Mesenchymal stem cell (in vitro differentiated cells and primary cell): ENCODE results near the gene AGAP1.

Source experiments
- DNase-seq: peaks from one replicate; pipeline ENCODE4 v3.0.0-alpha.2; 2013
- H2AFZ ChIP-seq: one replicate; pipeline ENCODE4 v1.6.1; 2013; ENCODE audit warnings: low read depth, mild to moderate bottlenecking, control low read depth, inconsistent platforms, low read length, moderate library complexity
- H2AK5ac ChIP-seq: 2 replicates; pipeline ENCODE4 v1.6.1; 2013; ENCODE audit warnings: low read length, moderate library complexity, mild to moderate bottlenecking, inconsistent platforms; ENCODE audit not compliant: severe bottlenecking
- H2BK120ac ChIP-seq: one replicate; pipeline ENCODE4 v1.6.1; 2013; ENCODE audit warnings: low read depth, mild to moderate bottlenecking, inconsistent platforms, low read length, moderate library complexity
- H2BK12ac ChIP-seq, 2 experiments: one replicate each; pipeline ENCODE4 v1.6.1; 2013; ENCODE audit warnings: inconsistent platforms in 2 of 2, low read length in 2 of 2, mild to moderate bottlenecking in 2 of 2, moderate library complexity in 2 of 2, control low read depth in 1 of 2
- H2BK15ac ChIP-seq: one replicate; pipeline ENCODE4 v1.6.1; 2013; ENCODE audit warnings: mild to moderate bottlenecking, low read depth, inconsistent platforms; ENCODE audit not compliant: poor library complexity, severe bottlenecking
- H2BK5ac ChIP-seq: 2 replicates; pipeline ENCODE4 v1.6.1; 2013; ENCODE audit warnings: low read depth, mild to moderate bottlenecking, low read length, control low read depth, inconsistent platforms; ENCODE audit not compliant: poor library complexity, severe bottlenecking
- H3K14ac ChIP-seq, 2 experiments: one replicate each; pipeline ENCODE4 v1.6.1; 2013; ENCODE audit warnings: inconsistent platforms in 2 of 2, low read length in 2 of 2, control low read depth in 1 of 2, mild to moderate bottlenecking in 1 of 2, moderate library complexity in 1 of 2
- H3K18ac ChIP-seq, 2 experiments: one replicate each; pipeline ENCODE4 v1.6.1; 2013; ENCODE audit warnings: inconsistent platforms in 2 of 2, low read length in 2 of 2, control low read depth in 1 of 2, low read depth in 1 of 2, mild to moderate bottlenecking in 1 of 2
- H3K23ac ChIP-seq, 2 experiments: one replicate each; pipeline ENCODE4 v1.6.1; 2013; ENCODE audit warnings: inconsistent platforms in 2 of 2, low read length in 2 of 2, mild to moderate bottlenecking in 2 of 2, moderate library complexity in 2 of 2, control low read depth in 1 of 2
- H3K27ac ChIP-seq: 2 replicates; pipeline ENCODE4 v1.5.1; 2013; ENCODE audit warnings: mild to moderate bottlenecking, moderate library complexity, low read length, control low read depth, inconsistent platforms; ENCODE audit not compliant: poor library complexity, severe bottlenecking
- H3K27me3 ChIP-seq, 2 experiments: 2 replicates each; pipeline versions ENCODE4 v1.6.1 to v1.7.0; 2013; ENCODE audit warnings: low read length in 2 of 2, mild to moderate bottlenecking in 2 of 2, moderate library complexity in 2 of 2, control low read depth in 1 of 2, inconsistent platforms in 1 of 2; ENCODE audit not compliant: control insufficient read depth in 1 of 2, insufficient read depth in 1 of 2
- H3K36me3 ChIP-seq, 2 experiments: 2 replicates each; pipeline versions ENCODE4 v1.6.1 to v1.7.0; 2013; ENCODE audit warnings: low read length in 2 of 2, control low read depth in 1 of 2, inconsistent platforms in 1 of 2, low read depth in 1 of 2, mild to moderate bottlenecking in 1 of 2; ENCODE audit not compliant: insufficient read depth in 2 of 2, control insufficient read depth in 1 of 2
- H3K4ac ChIP-seq, 2 experiments: one replicate each; pipeline ENCODE4 v1.6.1; 2013; ENCODE audit warnings: inconsistent platforms in 2 of 2, low read length in 2 of 2, mild to moderate bottlenecking in 2 of 2, moderate library complexity in 2 of 2, control low read depth in 1 of 2, low read depth in 1 of 2
- H3K4me1 ChIP-seq: 2 replicates; pipeline ENCODE4 v1.6.1; 2013; ENCODE audit warnings: low read depth, low read length, control low read depth; ENCODE audit not compliant: control insufficient read depth, insufficient read depth
- H3K4me2 ChIP-seq: 2 replicates; pipeline ENCODE4 v1.6.1; 2013; ENCODE audit warnings: low read length, mild to moderate bottlenecking, inconsistent platforms; ENCODE audit not compliant: poor library complexity, severe bottlenecking
- H3K4me3 ChIP-seq, 2 experiments: 2 replicates each; pipeline versions ENCODE4 v1.5.1 to v1.7.0; 2013; ENCODE audit warnings: low read length in 2 of 2, mild to moderate bottlenecking in 2 of 2, control low read depth in 1 of 2, low read depth in 1 of 2; ENCODE audit not compliant: insufficient read depth in 1 of 2
- H3K79me1 ChIP-seq: replicated peaks from 2 replicates; pipeline ENCODE4 v1.6.1; 2013; ENCODE audit warnings: mild to moderate bottlenecking, control low read depth, low read length, inconsistent platforms; ENCODE audit not compliant: poor library complexity, severe bottlenecking
- H3K9ac ChIP-seq: 2 replicates; pipeline ENCODE4 v1.7.0; 2013; ENCODE audit warnings: mild to moderate bottlenecking, low read length, moderate library complexity
- H3K9me3 ChIP-seq: 2 replicates; pipeline ENCODE4 v1.7.0; 2013; ENCODE audit warnings: mild to moderate bottlenecking, low read length; ENCODE audit not compliant: control insufficient read depth
- H4K8ac ChIP-seq: one replicate; pipeline ENCODE4 v1.6.1; 2013; ENCODE audit warnings: inconsistent platforms, mild to moderate bottlenecking, low read length, moderate library complexity
- H4K91ac ChIP-seq: one replicate; pipeline ENCODE4 v1.6.1; 2013; ENCODE audit warnings: mild to moderate bottlenecking, low read length, inconsistent platforms
- WGBS: methylation state at CpG from one replicate; pipeline ENCODE4 v1.1.7; 2013; ENCODE audit warnings: mixed read lengths; 5-methylcytosine and 5-hydroxymethylcytosine counted together

AGAP1 gene

DNA sequence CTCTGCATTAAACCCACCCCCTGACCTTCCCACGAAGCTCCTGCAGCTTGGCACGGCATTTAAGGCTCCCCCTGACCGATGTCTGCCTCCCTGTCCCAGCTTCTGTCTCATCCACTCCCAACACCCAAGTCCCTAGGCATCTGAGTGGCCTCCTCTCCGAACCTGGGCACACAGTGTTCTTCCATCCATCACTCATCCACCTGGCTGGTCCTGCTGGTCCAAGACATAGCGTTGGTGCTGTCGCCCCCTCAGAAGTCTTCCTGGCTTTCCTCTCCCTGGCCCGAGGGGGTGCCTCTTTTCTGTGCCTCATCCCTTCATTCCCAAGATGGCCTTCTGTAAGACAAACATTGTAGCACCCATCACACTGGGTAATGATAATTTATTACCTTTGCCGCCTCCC is 350.7 kb downstream of the AGAP1 start:
- peaks cover 3 to 5% of the 10 kb centered on the region in 2 experiments for H3K36me3 ChIP-seq
- no peak overlapping the region for H2BK120ac ChIP-seq
- no peak overlapping the region for H2AFZ ChIP-seq
- H4K91ac ChIP-seq: no peak overlapping the region
- H3K4me3 ChIP-seq: no peak overlapping the region
- no peaks in the 10 kb centered on the region for H3K9me3 ChIP-seq
- no peaks in the 10 kb centered on the region for H3K27me3 ChIP-seq
- H3K9ac ChIP-seq: no peak overlapping the region
- no peak overlapping the region for H2BK12ac ChIP-seq
- H3K14ac ChIP-seq: no peak overlapping the region
- no peak overlapping the region for H4K8ac ChIP-seq
- H2BK5ac ChIP-seq: no peak overlapping the region
- no peak overlapping the region for H3K23ac ChIP-seq
- H3K4me2 ChIP-seq: no peak overlapping the region
- WGBS: 91% methylated on average over 8 of the region's 8 CpGs
- H3K18ac ChIP-seq: no peak overlapping the region
- DNase-seq: no peak
- H2BK15ac ChIP-seq: no peak overlapping the region
- no peak overlapping the region for H3K4ac ChIP-seq
- peaks cover 9% of the 10 kb centered on the region for H3K79me1 ChIP-seq
- H3K27ac ChIP-seq: no peak overlapping the region
- peaks cover 4% of the 10 kb centered on the region for H3K4me1 ChIP-seq
- no peak overlapping the region for H2AK5ac ChIP-seq

DNA sequence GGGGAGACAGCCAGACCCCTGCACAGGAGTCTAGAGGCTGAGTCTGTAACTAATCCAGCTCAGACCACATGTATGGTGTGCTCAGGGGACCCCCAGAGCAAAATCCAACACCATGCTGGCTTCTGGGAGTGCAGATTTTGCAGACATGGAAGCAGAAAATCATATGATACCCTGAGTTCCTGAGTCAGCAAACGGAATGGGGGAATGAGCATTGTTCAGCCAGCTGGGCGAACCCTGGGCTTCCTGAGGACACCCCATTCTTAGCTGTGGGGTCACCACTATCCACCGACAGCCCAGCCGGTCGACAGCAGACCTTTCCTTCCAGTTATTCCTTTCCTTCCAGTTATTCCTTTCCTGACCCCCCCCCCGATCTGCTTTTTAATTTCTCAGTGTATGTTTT is 351.4 kb downstream of the AGAP1 start:
- no peak overlapping the region for H3K14ac ChIP-seq
- H4K8ac ChIP-seq: no peak overlapping the region
- H3K27me3 ChIP-seq: no peaks in the 10 kb centered on the region

DNA sequence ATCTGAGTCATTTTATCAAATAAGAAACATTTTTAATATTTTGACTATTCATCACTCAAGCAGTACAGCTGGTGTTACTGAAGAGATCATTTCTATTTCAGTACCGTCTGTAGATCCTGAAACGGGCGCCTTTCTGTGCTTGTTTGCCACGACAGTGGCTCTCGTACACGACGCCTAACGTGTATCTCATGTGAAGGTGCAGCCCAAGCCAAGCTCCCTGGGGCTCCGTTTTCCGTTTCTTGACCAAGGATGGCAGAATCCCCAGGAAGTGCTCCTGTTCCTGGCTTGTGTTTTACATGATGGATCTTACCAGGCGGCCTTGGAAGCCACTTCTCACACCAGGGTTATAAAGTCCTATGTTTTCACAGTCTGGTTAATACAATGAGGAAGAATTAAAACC is 353.7 kb downstream of the AGAP1 start:
- peaks cover 12% of the 10 kb centered on the region for H3K79me1 ChIP-seq
- no peak overlapping the region for H4K8ac ChIP-seq
- no peak overlapping the region for H2BK12ac ChIP-seq
- H2AFZ ChIP-seq: no peak overlapping the region
- WGBS: 96% methylated on average over 10 of the region's 11 CpGs
- peaks cover 4% of the 10 kb centered on the region for H3K4me1 ChIP-seq
- H3K9ac ChIP-seq: no peak overlapping the region
- peaks cover 5 to 9% of the 10 kb centered on the region in 2 experiments for H3K36me3 ChIP-seq
- H3K14ac ChIP-seq: no peak overlapping the region
- no peak overlapping the region for H2BK120ac ChIP-seq
- no peak overlapping the region for H4K91ac ChIP-seq
- H3K18ac ChIP-seq: no peak overlapping the region
- no peak overlapping the region for H2AK5ac ChIP-seq
- H3K27ac ChIP-seq: no peak overlapping the region
- DNase-seq: no peak
- H2BK15ac ChIP-seq: no peak overlapping the region
- no peak overlapping the region for H3K4ac ChIP-seq
- no peaks in the 10 kb centered on the region for H3K27me3 ChIP-seq
- H3K4me2 ChIP-seq: no peak overlapping the region
- H3K4me3 ChIP-seq: no peak overlapping the region
- H3K9me3 ChIP-seq: no peaks in the 10 kb centered on the region
- no peak overlapping the region for H2BK5ac ChIP-seq
- H3K23ac ChIP-seq: no peak overlapping the region

More for the DNA sequence above, 351.4 kb downstream of the AGAP1 start:
- Histone ChIP-seq H2BK5ac (no peak overlapping the region), H2BK15ac (no peak overlapping the region), H2AK5ac (no peak overlapping the region), H3K9me3 (no peaks in the 10 kb centered on the region), H2BK120ac (no peak overlapping the region), H3K79me1 (peaks cover 10% of the 10 kb centered on the region), H3K4me1 (peaks cover 4% of the 10 kb centered on the region), H3K18ac (no peak overlapping the region), H3K36me3 (peaks cover 5% of the 10 kb centered on the region in 2 experiments), H3K9ac (no peak overlapping the region), H2AFZ (no peak overlapping the region), H3K4ac (no peak overlapping the region), H3K23ac (no peak overlapping the region), H2BK12ac (no peak overlapping the region), H3K4me2 (no peak overlapping the region), H3K27ac (no peak overlapping the region), H4K91ac (no peak overlapping the region), H3K4me3 (no peak overlapping the region)
- 90% methylated on average over 6 of the region's 6 CpGs for WGBS
- no peak for DNase-seq

DNA sequence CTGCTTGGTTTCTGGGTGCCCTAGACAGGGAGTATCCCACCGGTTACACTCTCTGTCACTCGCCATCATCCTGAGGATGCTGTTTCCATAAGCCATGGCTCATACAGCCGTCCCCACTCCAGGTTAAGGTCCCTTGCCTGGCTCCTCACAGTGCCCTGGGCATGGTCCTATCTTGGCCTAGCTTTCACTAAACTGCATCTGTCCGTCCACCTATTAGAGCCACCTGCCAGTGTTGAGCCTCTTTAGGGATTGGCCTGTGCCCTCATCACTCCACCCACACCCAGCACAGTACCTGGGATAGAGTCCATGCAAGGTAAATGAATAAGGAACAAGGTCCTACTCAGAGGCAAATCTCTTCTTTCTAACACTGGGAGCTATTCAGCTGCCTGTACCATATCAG is 354.2 kb downstream of the AGAP1 start:
- Histone ChIP-seq H3K18ac (no peak overlapping the region), H3K27me3 (no peaks in the 10 kb centered on the region), H3K27ac (no peak overlapping the region), H3K9ac (no peak overlapping the region), H2BK5ac (no peak overlapping the region), H3K4me2 (no peak overlapping the region), H2BK120ac (no peak overlapping the region), H2AFZ (no peak overlapping the region), H3K36me3 (peaks cover 5 to 11% of the 10 kb centered on the region in 2 experiments), H3K23ac (no peak overlapping the region), H3K4ac (no peak overlapping the region), H3K9me3 (no peaks in the 10 kb centered on the region), H4K91ac (peak overlapping the region; percentile 18), H3K4me3 (no peak overlapping the region), H3K79me1 (peaks cover 15% of the 10 kb centered on the region), H2BK12ac (no peak overlapping the region), H2AK5ac (no peak overlapping the region), H3K4me1 (peaks cover 4% of the 10 kb centered on the region), H4K8ac (no peak overlapping the region), H2BK15ac (no peak overlapping the region), H3K14ac (no peak overlapping the region)
- no peak for DNase-seq
- WGBS: 95% methylated on average over 3 of the region's 4 CpGs
